Thyroid gland (tissue), 4 donors: ENCODE data around the gene TMEM238.

Experiments used
- CTCF ChIP-seq, 6 experiments: fragments of 200-600 bp in 3 of 6; fragments of 450-650 bp in 3 of 6; sonication (generic) in 3 of 6; IDR thresholded peaks; one replicate each; pipeline ENCODE4 v1.5.1; 2016 to 2019; ENCODE audit warnings: antibody characterized with exemption in 6 of 6, mild to moderate bottlenecking in 2 of 6, inconsistent platforms in 1 of 6, moderate library complexity in 1 of 6
- POLR2A ChIP-seq, 2 donors: fragments of 450-650 bp; IDR thresholded peaks; one replicate each; pipeline ENCODE4 v1.6.1; 2017; ENCODE audit warnings: antibody characterized with exemption in 2 of 2, mild to moderate bottlenecking in 2 of 2, moderate library complexity in 1 of 2

- TF ChIP-seq POLR2A (IDR thresholded peaks at IDR 0.05) (no peak), CTCF (IDR thresholded peaks at IDR 0.05) (no peak)
These were observed 43.3 kb downstream of the TMEM238 start for GRCh38 chr19:55340784-55341147.
